Measurements from ENCODE around the gene CCDC33.

Gene CCDC33

GRCh38 chr15:74235962-74236361 lies at the start of gene CCDC33:
TSS of gene CCDC33 (plus strand) at chr15:74236326. CDS start at chr15:74236720, 394 bp downstream.
- no peak for TF ChIP-seq TRIM28 (IDR thresholded peaks at IDR 0.05; ENCODE audit: borderline replicate concordance, low read length)
- no peak for TF ChIP-seq GLIS2 (tag by site-specific recombination; IDR thresholded peaks at IDR 0.05)
- TF ChIP-seq ZNF580 (tag by site-specific recombination; IDR thresholded peaks at IDR 0.05) = no peak
- TF ChIP-seq, protein P1, sequence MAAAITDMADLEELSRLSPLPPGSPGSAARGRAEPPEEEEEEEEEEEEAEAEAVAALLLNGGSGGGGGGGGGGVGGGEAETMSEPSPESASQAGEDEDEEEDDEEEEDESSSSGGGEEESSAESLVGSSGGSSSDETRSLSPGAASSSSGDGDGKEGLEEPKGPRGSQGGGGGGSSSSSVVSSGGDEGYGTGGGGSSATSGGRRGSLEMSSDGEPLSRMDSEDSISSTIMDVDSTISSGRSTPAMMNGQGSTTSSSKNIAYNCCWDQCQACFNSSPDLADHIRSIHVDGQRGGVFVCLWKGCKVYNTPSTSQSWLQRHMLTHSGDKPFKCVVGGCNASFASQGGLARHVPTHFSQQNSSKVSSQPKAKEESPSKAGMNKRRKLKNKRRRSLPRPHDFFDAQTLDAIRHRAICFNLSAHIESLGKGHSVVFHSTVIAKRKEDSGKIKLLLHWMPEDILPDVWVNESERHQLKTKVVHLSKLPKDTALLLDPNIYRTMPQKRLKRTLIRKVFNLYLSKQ (tag by site-specific recombination; IDR thresholded peaks at IDR 0.05; ENCODE audit: borderline replicate concordance) = no peak
- TF ChIP-seq ZNF433 (tag by site-specific recombination; IDR thresholded peaks at IDR 0.05; ENCODE audit: low read depth) = no peak
- TF ChIP-seq ZNF654 (tag by site-specific recombination; IDR thresholded peaks at IDR 0.05; ENCODE audit: low read depth) = no peak
- no peak for TF ChIP-seq ZNF645 (tag by site-specific recombination; IDR thresholded peaks at IDR 0.05)
- no peak for TF ChIP-seq ZIC2 (tag by site-specific recombination; IDR thresholded peaks at IDR 0.05)
- Histone ChIP-seq H3K4me1 (ENCODE audit: control insufficient read depth, insufficient read depth, low read length) (peaks cover 19% of the 10 kb centered on the region), H3K36me3 (ENCODE audit: control insufficient read depth in 2 of 2, insufficient read depth in 1 of 2, low read length in 2 of 2) (no peaks in the 10 kb centered on the region), H3K9me3 (ENCODE audit: control insufficient read depth, insufficient read depth, low read depth, low read length) (no peaks in the 10 kb centered on the region), H3K27ac (ENCODE audit: extremely low read depth, low read depth, low read length) (no peak within 1 kb of the TSS), H3K4me3 (ENCODE audit: low read depth, low read length) (no peak within 1 kb of the TSS)
- POLR2A ChIA-PET = interaction anchor here (1.1 kb wide), 1 partner anchor 12 kb away, joined by 3 read pairs; no protein-coding TSS in a partner anchor
- CTCF ChIA-PET = no interaction called here

GRCh38 chr15:74188216-74188615 lies 47.9 kb upstream of the CCDC33 start:
- TF ChIP-seq HOXD13 (CRISPR knock-in tag; IDR thresholded peaks at IDR 0.05; ENCODE audit: borderline replicate concordance) (no peak), ZNF335 (tag by site-specific recombination; conservative IDR thresholded peaks at IDR 0.05) (no peak), ZNF19 (tag by site-specific recombination; IDR thresholded peaks at IDR 0.05; ENCODE audit: low read depth) (no peak), ZNF302 (tag by site-specific recombination; IDR thresholded peaks at IDR 0.05; ENCODE audit: low read depth) (no peak), ZNF610 (tag by site-specific recombination; IDR thresholded peaks at IDR 0.05; ENCODE audit: borderline replicate concordance) (no peak), MYNN (tag by site-specific recombination; IDR thresholded peaks at IDR 0.05; ENCODE audit: borderline replicate concordance) (no peak), KLF16 (tag by site-specific recombination; IDR thresholded peaks at IDR 0.05) (no peak), ZNF473 (tag by site-specific recombination; IDR thresholded peaks at IDR 0.05) (no peak), ZNF10 (tag by site-specific recombination; IDR thresholded peaks at IDR 0.05) (no peak), ZNF596 (tag by site-specific recombination; IDR thresholded peaks at IDR 0.05) (no peak)
- TF ChIP-seq, protein P2, sequence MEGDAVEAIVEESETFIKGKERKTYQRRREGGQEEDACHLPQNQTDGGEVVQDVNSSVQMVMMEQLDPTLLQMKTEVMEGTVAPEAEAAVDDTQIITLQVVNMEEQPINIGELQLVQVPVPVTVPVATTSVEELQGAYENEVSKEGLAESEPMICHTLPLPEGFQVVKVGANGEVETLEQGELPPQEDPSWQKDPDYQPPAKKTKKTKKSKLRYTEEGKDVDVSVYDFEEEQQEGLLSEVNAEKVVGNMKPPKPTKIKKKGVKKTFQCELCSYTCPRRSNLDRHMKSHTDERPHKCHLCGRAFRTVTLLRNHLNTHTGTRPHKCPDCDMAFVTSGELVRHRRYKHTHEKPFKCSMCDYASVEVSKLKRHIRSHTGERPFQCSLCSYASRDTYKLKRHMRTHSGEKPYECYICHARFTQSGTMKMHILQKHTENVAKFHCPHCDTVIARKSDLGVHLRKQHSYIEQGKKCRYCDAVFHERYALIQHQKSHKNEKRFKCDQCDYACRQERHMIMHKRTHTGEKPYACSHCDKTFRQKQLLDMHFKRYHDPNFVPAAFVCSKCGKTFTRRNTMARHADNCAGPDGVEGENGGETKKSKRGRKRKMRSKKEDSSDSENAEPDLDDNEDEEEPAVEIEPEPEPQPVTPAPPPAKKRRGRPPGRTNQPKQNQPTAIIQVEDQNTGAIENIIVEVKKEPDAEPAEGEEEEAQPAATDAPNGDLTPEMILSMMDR (tag by site-specific recombination; IDR thresholded peaks at IDR 0.05) = no peak
- TF ChIP-seq, protein P3, sequence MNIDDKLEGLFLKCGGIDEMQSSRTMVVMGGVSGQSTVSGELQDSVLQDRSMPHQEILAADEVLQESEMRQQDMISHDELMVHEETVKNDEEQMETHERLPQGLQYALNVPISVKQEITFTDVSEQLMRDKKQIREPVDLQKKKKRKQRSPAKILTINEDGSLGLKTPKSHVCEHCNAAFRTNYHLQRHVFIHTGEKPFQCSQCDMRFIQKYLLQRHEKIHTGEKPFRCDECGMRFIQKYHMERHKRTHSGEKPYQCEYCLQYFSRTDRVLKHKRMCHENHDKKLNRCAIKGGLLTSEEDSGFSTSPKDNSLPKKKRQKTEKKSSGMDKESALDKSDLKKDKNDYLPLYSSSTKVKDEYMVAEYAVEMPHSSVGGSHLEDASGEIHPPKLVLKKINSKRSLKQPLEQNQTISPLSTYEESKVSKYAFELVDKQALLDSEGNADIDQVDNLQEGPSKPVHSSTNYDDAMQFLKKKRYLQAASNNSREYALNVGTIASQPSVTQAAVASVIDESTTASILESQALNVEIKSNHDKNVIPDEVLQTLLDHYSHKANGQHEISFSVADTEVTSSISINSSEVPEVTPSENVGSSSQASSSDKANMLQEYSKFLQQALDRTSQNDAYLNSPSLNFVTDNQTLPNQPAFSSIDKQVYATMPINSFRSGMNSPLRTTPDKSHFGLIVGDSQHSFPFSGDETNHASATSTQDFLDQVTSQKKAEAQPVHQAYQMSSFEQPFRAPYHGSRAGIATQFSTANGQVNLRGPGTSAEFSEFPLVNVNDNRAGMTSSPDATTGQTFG (tag by site-specific recombination; IDR thresholded peaks at IDR 0.05; ENCODE audit: borderline replicate concordance) = no peak
- TF ChIP-seq, protein P4, sequence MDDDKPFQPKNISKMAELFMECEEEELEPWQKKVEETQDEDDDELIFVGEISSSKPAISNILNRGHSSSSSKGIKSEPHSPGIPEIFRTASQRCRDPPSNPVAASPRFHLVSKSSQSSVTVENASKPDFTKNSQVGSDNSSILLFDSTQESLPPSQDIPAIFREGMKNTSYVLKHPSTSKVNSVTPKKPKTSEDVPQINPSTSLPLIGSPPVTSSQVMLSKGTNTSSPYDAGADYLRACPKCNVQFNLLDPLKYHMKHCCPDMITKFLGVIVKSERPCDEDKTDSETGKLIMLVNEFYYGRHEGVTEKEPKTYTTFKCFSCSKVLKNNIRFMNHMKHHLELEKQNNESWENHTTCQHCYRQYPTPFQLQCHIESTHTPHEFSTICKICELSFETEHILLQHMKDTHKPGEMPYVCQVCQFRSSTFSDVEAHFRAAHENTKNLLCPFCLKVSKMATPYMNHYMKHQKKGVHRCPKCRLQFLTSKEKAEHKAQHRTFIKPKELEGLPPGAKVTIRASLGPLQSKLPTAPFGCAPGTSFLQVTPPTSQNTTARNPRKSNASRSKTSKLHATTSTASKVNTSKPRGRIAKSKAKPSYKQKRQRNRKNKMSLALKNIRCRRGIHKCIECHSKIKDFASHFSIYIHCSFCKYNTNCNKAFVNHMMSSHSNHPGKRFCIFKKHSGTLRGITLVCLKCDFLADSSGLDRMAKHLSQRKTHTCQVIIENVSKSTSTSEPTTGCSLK (tag by site-specific recombination; IDR thresholded peaks at IDR 0.05) = no peak
- Histone ChIP-seq H3K27ac (ENCODE audit: extremely low read depth, low read depth, low read length) (no peak overlapping the region), H3K4me1 (ENCODE audit: control insufficient read depth, insufficient read depth, low read length) (no peaks in the 10 kb centered on the region; the same call in 1 of the 2 replicates), H3K4me3 (ENCODE audit: low read depth, low read length) (no peak overlapping the region), H3K9me3 (ENCODE audit: control insufficient read depth, insufficient read depth, low read depth, low read length) (no peaks in the 10 kb centered on the region), H3K36me3 (ENCODE audit: control insufficient read depth in 2 of 2, insufficient read depth in 1 of 2, low read length in 2 of 2) (no peaks in the 10 kb centered on the region)
- POLR2A ChIA-PET = interaction anchor here (0.5 to 3.1 kb wide), 3 partner anchors 8 to 127 kb away, joined by 4 to 12 read pairs (median 4); partner anchors contain the start of gene STRA6
- CTCF ChIA-PET = no interaction called here
